HG02938 (cell line): ENCODE measurements around the gene SUSD6.

Experiments
- ATAC-seq: cut with Tn5 transposase; IDR thresholded peaks from one replicate; pipeline ENCODE4 v1.9.1; 2021; ENCODE audit warnings: mild to moderate bottlenecking, moderate library complexity; ENCODE audit not compliant: unreplicated experiment

The SUSD6 gene

DNA sequence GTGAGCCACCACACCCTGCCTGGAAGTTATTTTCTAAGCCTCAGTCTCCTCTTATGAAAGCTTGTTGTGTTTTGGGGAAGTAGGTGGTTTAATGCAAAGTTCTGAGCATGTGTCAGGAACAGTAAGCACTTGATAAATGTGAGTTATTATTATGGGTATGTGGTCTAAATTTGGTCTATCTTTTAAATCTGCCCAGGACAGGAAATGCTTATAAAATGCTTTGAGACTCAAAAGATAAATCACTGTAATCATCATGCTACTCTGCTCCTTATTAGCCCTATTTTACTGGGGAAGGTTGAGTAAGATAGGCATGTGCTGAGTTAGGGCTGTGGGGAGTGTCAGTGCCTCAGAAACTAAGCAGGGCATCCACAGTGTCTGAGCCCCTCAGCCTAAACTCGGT, 142.5 kb downstream of the SUSD6 start:
- ATAC-seq: no peak

DNA sequence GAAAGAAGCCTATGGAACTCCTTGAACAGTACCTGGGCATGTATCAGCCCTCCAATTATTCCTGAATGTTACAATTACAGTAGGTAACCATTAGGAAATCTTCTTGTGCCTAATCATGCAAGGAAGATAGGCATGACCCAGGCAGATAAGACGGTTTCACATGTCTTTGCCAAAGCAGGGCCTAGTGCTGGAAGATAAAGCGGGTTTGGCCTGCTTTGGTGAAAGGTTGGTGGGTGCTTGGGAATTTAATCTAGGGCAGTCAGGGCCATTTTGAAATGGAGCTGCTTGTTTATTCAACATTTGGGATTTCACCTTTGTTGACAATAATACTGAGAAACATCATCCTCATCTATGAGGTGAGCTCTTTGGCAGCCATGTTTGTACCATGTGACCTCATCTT, 143.1 kb downstream of the SUSD6 start:
- no peak for ATAC-seq

- no peak for ATAC-seq
Measured at GRCh38 chr14:69755296-69755695, 143.9 kb downstream of the SUSD6 start.

DNA sequence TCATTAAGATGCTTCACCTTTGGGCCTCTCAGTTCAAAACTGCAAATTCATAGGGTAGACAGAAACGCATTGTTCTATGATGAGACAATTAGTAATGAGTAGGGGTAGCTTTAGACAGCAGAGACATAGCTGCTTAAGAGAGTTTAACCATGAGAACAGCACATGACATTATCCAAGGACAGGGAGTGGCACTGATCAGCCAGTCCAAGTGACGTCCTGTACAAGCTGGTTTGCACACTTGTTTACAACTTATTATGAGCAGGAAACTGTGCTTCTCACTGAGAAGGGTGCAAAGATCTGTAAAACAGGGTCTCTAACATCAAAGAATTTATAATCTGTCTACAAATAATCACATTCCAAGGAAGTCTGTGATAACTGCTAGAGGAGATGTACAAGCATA, 144.4 kb downstream of the SUSD6 start:
- no peak for ATAC-seq

- no peak for ATAC-seq
Measured at GRCh38 chr14:69756298-69756697, 144.9 kb downstream of the SUSD6 start.

DNA sequence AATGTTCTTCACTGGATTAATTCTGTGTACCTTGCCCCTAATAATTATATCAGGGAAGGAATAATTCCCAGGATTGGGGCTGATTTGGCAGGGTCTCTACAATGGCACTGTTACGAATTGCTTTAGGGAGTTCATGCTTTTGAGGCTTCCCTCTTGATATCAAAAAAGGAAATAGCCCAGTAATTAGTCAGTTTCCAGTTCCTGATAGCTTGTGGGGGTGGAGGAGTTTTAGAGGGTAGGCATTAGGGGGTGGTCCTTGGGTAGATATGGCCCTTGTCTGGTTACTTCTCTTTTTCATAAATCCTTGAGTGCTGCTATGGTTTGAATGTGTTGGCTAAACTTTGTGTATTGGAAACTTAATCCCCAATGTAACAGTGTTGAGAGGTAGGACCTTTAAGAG, 149.4 kb downstream of the SUSD6 start:
- ATAC-seq: no peak

DNA sequence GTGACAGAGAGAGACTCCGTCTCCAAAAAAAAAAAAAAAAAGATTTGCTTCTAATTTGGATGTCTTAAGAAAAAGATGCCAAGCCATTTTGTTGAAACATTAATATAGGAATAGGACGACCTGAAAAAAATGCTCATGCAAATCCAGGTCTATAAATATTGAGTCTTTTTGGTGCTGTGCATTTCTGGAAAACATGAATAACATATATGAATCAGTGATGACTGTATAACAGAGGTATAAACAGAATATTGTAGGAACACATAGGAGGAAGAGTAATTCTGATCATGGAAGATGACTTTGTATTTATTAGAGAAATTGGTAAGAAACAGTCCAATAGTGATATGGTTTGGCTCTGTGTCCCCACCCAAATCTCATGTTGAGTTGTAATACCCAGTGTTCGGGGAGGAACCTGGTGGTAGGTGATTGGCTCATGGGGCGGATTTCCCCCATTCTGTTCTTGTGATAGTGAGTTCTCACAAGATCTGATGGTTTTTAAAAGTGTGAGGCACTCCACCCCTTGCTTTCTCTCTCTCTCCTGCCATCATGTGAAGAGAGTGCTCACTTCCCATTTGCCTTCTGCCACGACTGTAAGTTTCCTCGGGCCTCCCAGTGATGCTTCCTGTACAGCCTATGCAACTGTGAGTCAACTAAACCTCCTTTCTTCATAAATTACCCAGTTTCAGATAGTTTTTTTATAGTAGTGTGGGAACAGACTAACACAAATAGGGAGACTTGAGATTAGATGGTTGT, 152.5 kb downstream of the SUSD6 start:
- ATAC-seq: no peak
